ENCODE data around the gene DOCK8.

Gene DOCK8

GRCh38 chr9:306907-307306 is 92.2 kb downstream of the DOCK8 start:
- DNase-seq (ENCODE audit: low read depth in 2 of 2) = no peak

DNA sequence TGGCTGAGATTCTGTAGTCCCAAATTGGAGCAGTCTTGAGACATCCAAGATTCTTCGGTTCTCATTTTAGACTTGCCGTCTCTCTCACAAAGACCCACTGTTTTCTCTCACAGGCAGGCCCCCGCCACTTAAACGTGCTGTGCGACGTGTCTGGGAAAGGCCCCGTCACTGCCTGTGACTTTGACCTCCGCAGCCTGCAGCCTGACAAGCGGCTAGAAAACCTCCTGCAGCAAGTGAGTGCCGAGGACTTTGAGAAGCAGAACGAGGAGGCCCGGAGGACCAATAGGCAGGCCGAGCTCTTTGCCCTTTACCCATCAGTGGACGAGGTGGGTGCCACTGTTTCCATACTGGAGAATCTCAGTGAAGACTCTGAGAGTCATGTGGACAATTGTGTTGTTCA is 97.2 kb downstream of the DOCK8 start:
- no peak for DNase-seq (ENCODE audit: low read depth in 2 of 2)

- DNase-seq (ENCODE audit: low read depth in 2 of 2) = no peak
Observed at GRCh38 chr9:312596-313320, 98.1 kb downstream of the DOCK8 start.

DNA sequence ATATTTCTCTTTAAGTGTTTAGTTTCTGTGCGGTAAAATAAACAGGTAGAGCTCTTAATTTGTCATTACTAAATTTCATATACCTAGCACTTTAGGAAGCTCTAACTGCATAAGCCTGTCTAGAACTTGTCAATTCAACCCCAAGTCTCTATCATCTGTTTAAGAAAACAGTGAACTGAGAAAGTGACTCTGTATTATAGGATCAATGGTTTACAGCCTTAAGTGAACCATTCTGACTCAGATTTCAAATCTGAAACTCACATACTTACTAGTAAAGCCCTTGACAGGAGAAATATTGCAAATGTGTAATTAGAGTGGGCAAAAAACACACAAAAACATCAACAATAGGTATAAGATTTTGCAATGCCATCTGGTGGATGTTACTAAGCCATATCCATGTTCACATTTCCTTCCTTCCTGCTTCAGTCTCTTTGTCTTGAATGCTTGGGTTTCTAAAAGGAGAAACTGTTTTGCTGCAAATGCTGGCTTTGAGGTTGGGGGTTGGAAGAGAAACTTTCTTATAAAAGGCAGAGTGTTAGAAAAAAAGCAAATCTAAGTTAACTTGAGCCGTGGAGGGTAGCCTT is 101.8 kb downstream of the DOCK8 start:
- no peak for DNase-seq (ENCODE audit: low read depth in 2 of 2)

GRCh38 chr9:318646-319045 is 104.0 kb downstream of the DOCK8 start:
- DNase-seq (ENCODE audit: low read depth in 2 of 2) = no peak

GRCh38 chr9:324971-325370 is 110.3 kb downstream of the DOCK8 start:
- no peak for DNase-seq (ENCODE audit: low read depth in 2 of 2)

GRCh38 chr9:326667-327066 is 112.0 kb downstream of the DOCK8 start:
- no peak for DNase-seq (ENCODE audit: low read depth in 2 of 2)

DNA sequence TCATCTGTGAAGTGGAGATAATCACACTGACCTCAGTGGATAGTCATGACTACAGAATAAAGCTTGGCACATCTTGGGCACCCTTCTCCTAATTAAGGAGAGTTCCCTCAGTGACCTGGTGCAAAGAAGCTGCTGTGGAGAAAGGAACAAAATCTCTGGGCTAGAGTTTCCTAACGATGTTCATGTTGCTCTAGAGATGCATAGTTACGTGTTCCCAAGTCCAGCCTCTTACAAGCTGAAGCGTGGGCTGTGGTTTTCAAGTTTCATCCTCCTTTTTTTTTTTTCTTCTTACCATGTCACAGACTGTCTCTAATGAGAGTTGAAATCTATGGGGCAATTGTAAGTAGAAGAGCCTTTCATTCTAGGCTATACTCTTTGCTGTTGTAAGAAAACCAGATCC is 113.8 kb downstream of the DOCK8 start:
- no peak for DNase-seq (ENCODE audit: low read depth in 2 of 2)

DNA sequence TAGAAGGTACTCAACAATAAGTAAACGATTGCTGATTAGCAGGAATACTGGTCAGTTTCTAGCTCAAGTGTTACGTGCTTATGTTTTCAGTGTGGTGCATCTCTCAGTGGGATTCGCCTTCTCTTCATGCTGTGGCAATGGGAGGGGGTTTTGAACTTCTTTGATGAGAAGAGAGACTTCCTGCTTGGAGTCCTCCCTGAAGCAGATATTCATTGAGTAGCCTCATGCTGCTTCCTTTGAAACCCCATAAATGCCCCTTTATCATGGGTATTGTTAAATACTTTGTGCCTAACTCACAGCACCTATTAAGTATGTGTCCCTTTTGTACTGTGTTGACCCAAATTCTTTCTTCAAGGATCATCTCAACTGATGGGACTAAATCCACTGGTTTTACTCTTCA is 116.5 kb downstream of the DOCK8 start:
- DNase-seq (ENCODE audit: low read depth in 2 of 2) = no peak

DNA sequence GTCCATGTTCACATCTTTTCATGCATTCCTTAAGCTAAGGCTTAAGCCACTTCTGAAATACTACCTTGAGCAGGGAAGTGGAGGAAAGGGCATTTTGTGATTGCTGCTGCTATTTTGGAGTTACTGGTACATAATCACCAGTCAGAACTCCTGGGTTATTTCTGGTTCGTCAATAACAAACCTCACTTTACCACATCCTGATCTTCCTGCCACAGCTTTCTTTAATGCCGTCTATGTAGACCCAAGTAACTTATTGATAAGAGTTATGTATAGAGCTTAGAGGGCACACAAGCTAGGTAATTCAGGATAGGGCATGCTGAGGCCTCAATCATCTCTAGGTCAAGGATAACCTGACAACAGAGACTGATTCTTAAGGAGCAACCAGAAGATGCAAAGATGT is 120.7 kb downstream of the DOCK8 start:
- no peak for DNase-seq (ENCODE audit: low read depth in 2 of 2)

DNA sequence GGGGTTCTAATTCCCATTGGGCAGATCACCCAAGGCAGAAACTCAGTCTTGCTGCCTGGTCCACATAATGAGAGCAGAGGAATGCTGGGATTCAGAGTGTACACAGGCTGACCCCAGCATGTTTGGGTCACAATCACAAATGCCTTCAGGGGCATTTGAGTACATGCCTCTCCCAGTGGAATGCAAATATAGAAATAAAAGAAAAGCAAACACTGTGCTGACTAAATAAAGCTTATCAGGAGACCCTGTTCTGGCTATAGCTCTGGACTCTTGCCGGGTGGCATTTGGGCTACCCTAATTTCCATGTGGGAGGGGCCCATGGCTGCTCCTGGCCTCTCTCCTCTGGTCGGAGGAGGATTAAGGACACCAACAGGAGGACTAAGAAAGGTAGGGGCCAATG is 121.4 kb downstream of the DOCK8 start:
- DNase-seq (ENCODE audit: low read depth in 2 of 2) = no peak

DNA sequence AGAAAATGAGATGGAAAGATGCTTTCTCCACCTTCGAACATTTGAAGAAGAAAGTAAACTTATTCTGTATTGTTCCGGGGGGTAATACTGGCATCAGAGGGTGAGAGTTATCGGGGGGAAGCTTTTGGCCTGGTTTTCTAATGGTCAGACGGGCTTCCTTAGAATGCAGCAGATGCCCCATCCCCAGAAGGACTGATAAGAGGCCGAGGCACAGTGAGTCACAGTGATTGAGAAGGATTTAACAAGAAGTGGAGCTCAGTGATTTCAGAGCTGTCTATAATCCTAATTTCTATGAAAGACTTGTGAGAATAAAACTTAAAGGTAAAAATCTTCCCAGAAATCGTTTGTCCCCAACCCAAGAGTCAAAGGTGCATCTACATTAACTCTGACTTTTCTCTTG is 123.9 kb downstream of the DOCK8 start:
- DNase-seq (ENCODE audit: low read depth in 2 of 2) = no peak

DNA sequence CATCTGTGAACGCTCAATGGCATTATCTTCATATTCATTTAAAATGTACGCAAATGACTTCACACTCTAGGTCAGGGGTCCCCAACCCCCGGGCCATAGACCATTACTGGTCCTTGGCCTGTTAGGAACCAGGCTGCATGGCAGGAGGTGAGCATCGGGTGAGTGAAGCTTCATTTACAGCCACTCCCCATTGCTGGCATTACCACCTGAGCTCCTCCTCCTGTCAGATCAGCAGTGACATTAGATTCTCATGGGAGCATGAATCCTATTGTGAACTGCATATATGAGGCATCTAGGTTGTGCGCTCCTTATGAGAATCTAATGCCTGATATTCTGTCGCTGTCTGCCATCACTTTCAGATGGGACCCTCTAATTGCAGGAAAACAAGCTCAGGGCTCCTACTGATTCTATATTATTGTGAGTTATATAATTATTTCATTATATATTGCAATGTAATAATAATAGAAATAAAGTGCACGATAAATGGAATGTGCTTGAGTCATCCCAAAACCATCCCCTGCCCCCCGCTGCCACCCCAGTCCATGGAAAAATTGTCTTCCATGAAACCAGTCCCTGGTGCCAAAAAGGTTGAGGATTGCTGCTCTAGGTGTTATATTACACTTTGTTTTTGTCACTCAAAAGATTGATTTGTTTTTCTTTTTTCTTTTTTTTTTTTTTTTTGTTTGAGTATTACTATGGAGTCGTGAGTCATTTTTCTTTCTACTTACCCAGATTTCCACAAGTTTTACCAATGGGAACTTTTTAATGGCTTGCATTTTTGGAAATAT is 127.2 kb downstream of the DOCK8 start:
- no peak for DNase-seq (ENCODE audit: low read depth in 2 of 2)

GRCh38 chr9:343773-344172 is 129.1 kb downstream of the DOCK8 start:
- no peak for DNase-seq (ENCODE audit: low read depth in 2 of 2)

DNA sequence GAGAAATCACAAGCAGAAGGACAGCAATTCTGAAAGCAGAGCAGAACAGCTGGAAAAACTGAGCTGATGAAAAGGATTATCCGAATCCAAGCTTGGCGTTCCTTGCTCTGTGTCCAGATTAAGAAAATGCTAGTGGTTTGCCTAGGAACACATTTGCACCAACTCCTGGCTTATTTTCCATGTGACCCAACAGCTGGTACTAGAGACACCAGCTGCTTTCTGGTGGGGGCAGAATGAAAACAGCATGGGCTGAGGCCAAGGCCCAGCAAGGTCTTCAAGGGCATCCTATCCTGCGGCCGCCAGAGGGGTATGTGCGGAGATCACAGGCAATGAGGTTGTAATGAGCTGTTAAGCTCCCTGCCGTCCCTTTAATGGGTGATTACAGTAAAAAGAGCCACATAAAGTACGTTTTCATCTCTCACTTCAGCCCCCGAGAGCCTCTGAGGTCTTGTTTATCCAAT is 131.5 kb downstream of the DOCK8 start:
- DNase-seq (ENCODE audit: low read depth in 2 of 2) = no peak

DNA sequence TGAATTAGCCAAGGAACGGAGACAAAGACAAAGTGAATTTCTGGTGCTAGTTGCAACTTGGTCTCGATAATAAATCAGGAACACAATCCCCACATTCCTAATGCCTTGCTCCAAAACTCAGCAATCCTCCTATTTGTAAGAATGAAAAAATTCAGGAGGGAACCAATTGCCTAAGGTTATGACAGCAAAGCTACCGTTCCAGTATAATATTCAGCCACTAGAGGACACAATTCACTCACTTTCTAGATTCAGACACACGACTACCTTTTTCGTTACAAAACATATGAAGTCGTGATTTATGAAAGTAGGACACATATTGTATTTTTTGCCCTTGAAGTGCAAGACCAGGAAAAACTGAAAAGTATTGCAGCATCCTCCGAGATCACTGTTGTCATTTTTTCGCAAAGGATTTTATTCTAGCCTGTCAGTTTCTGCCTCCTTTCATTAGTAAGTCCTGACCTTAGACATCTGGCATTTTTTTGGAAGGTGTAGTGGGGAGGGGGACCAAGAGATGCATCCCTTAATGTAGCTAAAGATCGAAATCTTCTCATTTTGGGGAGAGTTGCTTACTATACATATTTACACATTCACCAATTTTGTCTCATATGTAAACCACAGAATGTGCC is 133.1 kb downstream of the DOCK8 start:
- DNase-seq (ENCODE audit: low read depth in 2 of 2) = no peak

- DNase-seq (ENCODE audit: low read depth in 2 of 2) = no peak
Observed at GRCh38 chr9:350384-350783, 135.7 kb downstream of the DOCK8 start.

GRCh38 chr9:351916-352315 is 137.3 kb downstream of the DOCK8 start:
- DNase-seq (ENCODE audit: low read depth in 2 of 2) = no peak

DNA sequence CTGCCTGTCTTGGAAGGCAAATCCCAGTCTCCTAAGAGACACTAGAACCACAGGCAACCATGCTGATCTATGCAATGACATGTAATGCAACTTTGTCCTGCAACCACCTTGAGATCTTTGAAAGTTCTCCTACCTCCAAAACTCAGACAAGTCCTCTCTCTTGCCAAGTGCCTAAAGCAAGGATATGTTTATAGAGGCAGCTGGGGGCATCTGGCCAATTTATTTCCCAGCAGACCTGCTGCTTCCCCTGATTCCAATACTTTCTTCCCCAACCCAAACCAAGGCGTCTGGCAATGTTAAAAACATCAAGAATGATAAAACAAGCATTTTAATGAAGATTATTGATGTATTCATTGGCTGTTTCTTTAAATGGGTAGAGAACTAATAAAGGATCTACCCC is 138.4 kb downstream of the DOCK8 start:
- no peak for DNase-seq (ENCODE audit: low read depth in 2 of 2)

DNA sequence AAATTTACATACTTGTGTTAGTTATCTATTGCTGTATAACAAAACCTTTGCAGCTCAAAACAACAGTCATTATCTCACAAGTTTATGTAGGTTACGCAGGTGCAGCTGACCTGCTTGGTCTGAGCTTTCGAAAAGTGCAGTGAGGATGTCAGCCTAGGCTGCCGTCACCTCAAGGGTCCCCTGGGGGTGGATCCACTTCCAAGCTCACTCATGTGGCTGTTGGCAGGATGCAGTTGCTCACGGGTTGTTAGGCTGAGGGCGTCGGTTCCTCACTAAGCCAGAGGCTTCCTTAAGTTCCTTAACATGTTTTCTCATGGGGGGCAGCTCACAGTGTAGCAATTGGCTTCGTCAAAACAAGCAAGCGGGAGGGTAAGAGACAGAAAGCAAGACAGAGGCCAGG is 139.8 kb downstream of the DOCK8 start:
- DNase-seq (ENCODE audit: low read depth in 2 of 2) = no peak

GRCh38 chr9:357560-357959 is 142.9 kb downstream of the DOCK8 start:
- DNase-seq (ENCODE audit: low read depth in 2 of 2) = no peak

DNA sequence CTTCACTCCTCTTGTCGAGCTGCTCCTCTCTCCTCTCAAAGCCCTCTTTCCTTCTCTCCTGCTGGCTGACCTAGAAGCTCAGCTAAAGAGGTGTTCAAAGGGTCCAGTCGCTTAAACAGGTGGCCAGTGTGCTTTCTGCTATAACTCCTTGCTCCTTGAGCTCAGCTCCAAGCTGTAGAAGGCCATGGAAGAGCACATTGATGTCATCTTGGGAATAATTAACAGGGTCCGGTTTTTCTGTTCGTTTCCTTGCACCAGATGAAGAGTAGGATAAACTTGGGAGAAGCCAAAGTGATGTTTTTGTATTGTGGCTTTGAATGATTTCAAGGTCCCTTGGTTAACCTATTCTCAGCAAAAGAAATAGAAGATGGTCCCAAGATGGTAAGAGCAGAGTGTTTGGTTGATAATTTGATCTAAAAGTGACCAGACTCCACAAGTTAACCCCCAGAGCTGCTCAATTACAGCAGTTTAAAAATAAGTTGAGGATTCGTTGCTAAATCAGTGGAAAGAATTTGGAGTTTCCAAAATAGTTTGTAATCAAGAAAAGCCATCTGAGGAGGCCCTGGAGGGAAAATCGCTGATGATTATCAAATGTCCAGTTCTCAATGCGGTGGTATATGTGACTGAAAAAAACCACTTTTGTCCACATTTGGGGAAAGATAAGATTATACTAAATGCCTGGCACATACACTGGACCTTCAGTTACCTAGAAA is 148.1 kb downstream of the DOCK8 start:
- DNase-seq (ENCODE audit: low read depth in 2 of 2) = no peak

Measured in fibroblast of skin of left biceps (primary cell).